Ishikawa (cell line): ENCODE measurements around the gene MAP3K5.

ENCODE experiments used
- CEBPB ChIP-seq: IDR thresholded peaks from 2 replicates; pipeline ENCODE4 v1.6.1; 2012
- EGR1 ChIP-seq: IDR thresholded peaks from 2 replicates; pipeline ENCODE4 v1.6.1; 2012
- EP300 ChIP-seq: IDR thresholded peaks from 2 replicates; pipeline ENCODE4 v1.6.1; 2012; ENCODE audit warnings: borderline replicate concordance
- FOXM1 ChIP-seq: IDR thresholded peaks from 2 replicates; pipeline ENCODE4 v1.6.1; 2012; ENCODE audit warnings: low read depth, borderline replicate concordance
- NFIC ChIP-seq: IDR thresholded peaks from 2 replicates; pipeline ENCODE4 v1.6.1; 2012
- RAD21 ChIP-seq: IDR thresholded peaks from 2 replicates; pipeline ENCODE4 v1.6.1; 2012; ENCODE audit warnings: low read depth
- TAF1 ChIP-seq: IDR thresholded peaks from 2 replicates; pipeline ENCODE4 v1.6.1; 2012; ENCODE audit warnings: low read depth, mild to moderate bottlenecking
- TEAD4 ChIP-seq: IDR thresholded peaks from 2 replicates; pipeline ENCODE4 v1.6.1; 2012
- TF ChIP-seq, protein P1 (sequence below): IDR thresholded peaks from 2 replicates; pipeline ENCODE4 v1.6.1; 2012
- TF ChIP-seq, protein P2 (sequence below): IDR thresholded peaks from 2 replicates; pipeline ENCODE4 v1.6.1; 2012; ENCODE audit warnings: low read depth, mild to moderate bottlenecking

DNA sequence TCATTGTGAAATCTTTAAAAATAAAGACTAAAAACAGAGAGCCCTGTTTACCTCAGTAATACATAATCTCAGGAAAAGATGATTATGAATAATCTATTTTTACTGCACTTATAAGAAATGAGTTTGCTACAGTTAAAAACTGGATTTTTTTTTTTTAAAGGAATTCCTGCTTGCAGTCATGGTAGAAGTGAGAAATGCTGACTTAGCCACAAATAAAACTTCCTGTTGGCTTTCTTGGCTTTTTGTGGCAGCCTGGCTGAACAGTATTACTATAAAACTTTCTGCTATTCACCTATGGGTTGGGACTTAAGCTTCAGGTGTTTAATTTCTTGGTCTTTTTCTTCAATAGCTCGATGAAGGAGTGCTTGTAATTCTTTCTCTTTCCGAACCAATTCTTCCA, 230.1 kb downstream of the MAP3K5 start:
- TF ChIP-seq FOXM1 (no peak), EP300 (no peak), NFIC (no peak), EGR1 (no peak), TAF1 (no peak), RAD21 (no peak), CEBPB (no peak), TEAD4 (no peak)
- TF ChIP-seq, protein P1, sequence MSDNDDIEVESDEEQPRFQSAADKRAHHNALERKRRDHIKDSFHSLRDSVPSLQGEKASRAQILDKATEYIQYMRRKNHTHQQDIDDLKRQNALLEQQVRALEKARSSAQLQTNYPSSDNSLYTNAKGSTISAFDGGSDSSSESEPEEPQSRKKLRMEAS: no peak
- TF ChIP-seq, protein P2, sequence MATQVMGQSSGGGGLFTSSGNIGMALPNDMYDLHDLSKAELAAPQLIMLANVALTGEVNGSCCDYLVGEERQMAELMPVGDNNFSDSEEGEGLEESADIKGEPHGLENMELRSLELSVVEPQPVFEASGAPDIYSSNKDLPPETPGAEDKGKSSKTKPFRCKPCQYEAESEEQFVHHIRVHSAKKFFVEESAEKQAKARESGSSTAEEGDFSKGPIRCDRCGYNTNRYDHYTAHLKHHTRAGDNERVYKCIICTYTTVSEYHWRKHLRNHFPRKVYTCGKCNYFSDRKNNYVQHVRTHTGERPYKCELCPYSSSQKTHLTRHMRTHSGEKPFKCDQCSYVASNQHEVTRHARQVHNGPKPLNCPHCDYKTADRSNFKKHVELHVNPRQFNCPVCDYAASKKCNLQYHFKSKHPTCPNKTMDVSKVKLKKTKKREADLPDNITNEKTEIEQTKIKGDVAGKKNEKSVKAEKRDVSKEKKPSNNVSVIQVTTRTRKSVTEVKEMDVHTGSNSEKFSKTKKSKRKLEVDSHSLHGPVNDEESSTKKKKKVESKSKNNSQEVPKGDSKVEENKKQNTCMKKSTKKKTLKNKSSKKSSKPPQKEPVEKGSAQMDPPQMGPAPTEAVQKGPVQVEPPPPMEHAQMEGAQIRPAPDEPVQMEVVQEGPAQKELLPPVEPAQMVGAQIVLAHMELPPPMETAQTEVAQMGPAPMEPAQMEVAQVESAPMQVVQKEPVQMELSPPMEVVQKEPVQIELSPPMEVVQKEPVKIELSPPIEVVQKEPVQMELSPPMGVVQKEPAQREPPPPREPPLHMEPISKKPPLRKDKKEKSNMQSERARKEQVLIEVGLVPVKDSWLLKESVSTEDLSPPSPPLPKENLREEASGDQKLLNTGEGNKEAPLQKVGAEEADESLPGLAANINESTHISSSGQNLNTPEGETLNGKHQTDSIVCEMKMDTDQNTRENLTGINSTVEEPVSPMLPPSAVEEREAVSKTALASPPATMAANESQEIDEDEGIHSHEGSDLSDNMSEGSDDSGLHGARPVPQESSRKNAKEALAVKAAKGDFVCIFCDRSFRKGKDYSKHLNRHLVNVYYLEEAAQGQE: no peak
